Esophagus muscularis mucosa (tissue), 4 donors: ENCODE data around the gene SYAP1. TPM values are rescaled to one million over a fixed set of nuclear protein-coding genes. Genes with fewer than 3 reads are reported as not detected.

Experiments used
- DNase-seq: peaks from one replicate; pipeline ENCODE4 v3.0.0-alpha.2; 2017; ENCODE audit errors: extremely low spot score
- H3K27ac ChIP-seq, 4 donors: fragments of 200-600 bp; sonication (generic); replicated peaks in 1 of 4; 1 replicate in 3 of 4; 2 replicates in 1 of 4; pipeline ENCODE4 v1.5.1; 2016 to 2019; ENCODE audit warnings: mild to moderate bottlenecking in 1 of 4
- H3K27me3 ChIP-seq, 4 donors: fragments of 200-600 bp; sonication (generic); one replicate each; pipeline versions ENCODE4 v1.5.1 to v1.6.0; 2016 to 2019
- H3K36me3 ChIP-seq, 4 donors: fragments of 200-600 bp; sonication (generic); one replicate each; pipeline ENCODE4 v1.5.1; 2016 to 2019
- H3K4me1 ChIP-seq, 4 donors: fragments of 200-600 bp; sonication (generic); one replicate each; pipeline ENCODE4 v1.5.1; 2016 to 2019
- H3K4me3 ChIP-seq, 4 donors: fragments of 200-600 bp; sonication (generic); 1 replicate in 2 of 4; 2 replicates in 2 of 4; pipeline ENCODE4 v1.5.1; 2016 to 2019; ENCODE audit warnings: mild to moderate bottlenecking in 4 of 4, moderate library complexity in 1 of 4
- H3K9me3 ChIP-seq, 4 donors: fragments of 200-600 bp; sonication (generic); 1 replicate in 3 of 4; 2 replicates in 1 of 4; pipeline ENCODE4 v1.5.1; 2016 to 2019
- CTCF ChIP-seq, 3 experiments: fragments of 200-600 bp in 2 of 3; fragments of 450-650 bp in 1 of 3; sonication (generic) in 2 of 3; IDR thresholded peaks; one replicate each; pipeline ENCODE4 v1.5.1; 2017 to 2019; ENCODE audit warnings: antibody characterized with exemption in 3 of 3, mild to moderate bottlenecking in 2 of 3, moderate library complexity in 1 of 3
- EP300 ChIP-seq: sonication (generic); formaldehyde crosslinking; IDR thresholded peaks from one replicate; pipeline ENCODE4 v1.6.1; 2017; ENCODE audit warnings: antibody characterized with exemption
- POLR2A ChIP-seq: fragments of 450-650 bp; IDR thresholded peaks from one replicate; pipeline ENCODE4 v1.6.1; 2017; ENCODE audit warnings: antibody characterized with exemption, moderate library complexity, mild to moderate bottlenecking, low read depth
- POLR2AphosphoS5 ChIP-seq, 2 donors: sonication (generic); formaldehyde crosslinking; IDR thresholded peaks; one replicate each; pipeline ENCODE4 v1.6.1; 2017; ENCODE audit warnings: antibody characterized with exemption in 2 of 2
- WGBS: methylation state at CpG from one replicate; pipeline ENCODE4 v1.1.5; 2018; 5-methylcytosine and 5-hydroxymethylcytosine counted together
- intact Hi-C: fragments of 100-400 bp; cut with DNase I; formaldehyde crosslinking; loops from one replicate; pipeline ENCODE4 v1.15.1; 2023
- total RNA-seq, 4 donors: library from RNA; depleted of rRNA; stranded (reverse); fragments of >200 nt; gene quantifications; one replicate each; pipeline versions ENCODE4 v1.1.0 to v1.2.1, GENCODE V29; 2016

SYAP1 gene
- total RNA-seq, 4 donors from 2014 or later = 22.5 to 30.9 (median 28.5) TPM

- H3K9me3 ChIP-seq = no peaks in the 10 kb centered on the region
- intact Hi-C loops = no loop called here
- TF ChIP-seq EP300 (no peak), POLR2AphosphoS5 (IDR thresholded peaks at IDR 0.05) (no peak), CTCF (IDR thresholded peaks at IDR 0.05) (no peak), POLR2A (no peak)
- no peaks in the 10 kb centered on the region for H3K36me3 ChIP-seq
- no peak for DNase-seq
- H3K4me3 ChIP-seq = no peak overlapping the region
- H3K27ac ChIP-seq = no peak overlapping the region
- WGBS = 66% methylated on average over 2 of the region's 2 CpGs
- no peaks in the 10 kb centered on the region for H3K4me1 ChIP-seq
- no peaks in the 10 kb centered on the region for H3K27me3 ChIP-seq
Measured at GRCh38 chrX:16770970-16771482, 51.6 kb downstream of the SYAP1 start.

GRCh38 chrX:16771483-16772398, 52.3 kb downstream of the SYAP1 start:
- Histone ChIP-seq H3K36me3 (no peaks in the 10 kb centered on the region), H3K27ac (no peak overlapping the region), H3K4me3 (no peak overlapping the region), H3K4me1 (no peaks in the 10 kb centered on the region), H3K9me3 (no peaks in the 10 kb centered on the region), H3K27me3 (no peaks in the 10 kb centered on the region)
- 60% methylated on average over 16 of the region's 16 CpGs for WGBS
- TF ChIP-seq CTCF (IDR thresholded peaks at IDR 0.05) (no peak), POLR2AphosphoS5 (IDR thresholded peaks at IDR 0.05) (no peak), POLR2A (no peak), EP300 (no peak)
- no peak for DNase-seq
- intact Hi-C loops = no loop called here

- intact Hi-C loops = no loop called here
- 89% methylated on average over 6 of the region's 6 CpGs for WGBS
- no peak for DNase-seq
- H3K27me3 ChIP-seq = no peaks in the 10 kb centered on the region
- no peaks in the 10 kb centered on the region for H3K9me3 ChIP-seq
- H3K4me3 ChIP-seq = no peak overlapping the region
- no peak overlapping the region for H3K27ac ChIP-seq
- TF ChIP-seq POLR2AphosphoS5 (IDR thresholded peaks at IDR 0.05) (no peak), POLR2A (no peak), EP300 (no peak), CTCF (IDR thresholded peaks at IDR 0.05) (no peak)
- no peaks in the 10 kb centered on the region for H3K4me1 ChIP-seq
- no peaks in the 10 kb centered on the region for H3K36me3 ChIP-seq
Measured at GRCh38 chrX:16772460-16772859, 53.0 kb downstream of the SYAP1 start.

GRCh38 chrX:16774746-16775145, 55.3 kb downstream of the SYAP1 start:
- no peaks in the 10 kb centered on the region for H3K27me3 ChIP-seq
- no peak overlapping the region for H3K4me3 ChIP-seq
- WGBS = 97% methylated on average over 2 of the region's 2 CpGs
- H3K36me3 ChIP-seq = no peaks in the 10 kb centered on the region
- TF ChIP-seq EP300 (no peak), POLR2AphosphoS5 (IDR thresholded peaks at IDR 0.05) (no peak), CTCF (IDR thresholded peaks at IDR 0.05) (no peak), POLR2A (no peak)
- no peaks in the 10 kb centered on the region for H3K4me1 ChIP-seq
- no peak for DNase-seq
- no peak overlapping the region for H3K27ac ChIP-seq
- no peaks in the 10 kb centered on the region for H3K9me3 ChIP-seq
- intact Hi-C loops = no loop called here
